GM23248 (cell line): ENCODE measurements around the gene ERC2.

Source experiments
- EZH2 ChIP-seq: fragments of 200-600 bp; sonication (generic); IDR thresholded peaks from 2 replicates; pipeline ENCODE4 v1.6.1; 2018; ENCODE audit warnings: antibody characterized with exemption, mild to moderate bottlenecking; ENCODE audit not compliant: insufficient read depth, poor library complexity, severe bottlenecking
- EZH2phosphoT487 ChIP-seq: fragments of 200-600 bp; sonication (generic); IDR thresholded peaks from 2 replicates; pipeline ENCODE4 v1.6.1; 2018; ENCODE audit warnings: antibody characterized with exemption, moderate library complexity, mild to moderate bottlenecking, low read depth; ENCODE audit not compliant: insufficient read depth

- no peak for TF ChIP-seq EZH2phosphoT487
- TF ChIP-seq EZH2 = no peak
Observed at GRCh38 chr3:56190771-56191305, 277.4 kb downstream of the ERC2 start.
